ENCODE results near the gene DUSP1.

Gene DUSP1

GRCh38 chr5:172743112-172743959, 27.7 kb downstream of the DUSP1 start:
- DNase-seq (ENCODE audit: low read depth) = no peak

- DNase-seq (ENCODE audit: low read depth) = no peak
These were observed 29.8 kb downstream of the DUSP1 start for GRCh38 chr5:172741206-172741582.

GRCh38 chr5:172740428-172741205, 30.4 kb downstream of the DUSP1 start:
- no peak for DNase-seq (ENCODE audit: low read depth)

- no peak for DNase-seq (ENCODE audit: low read depth)
These were observed 31.6 kb downstream of the DUSP1 start for GRCh38 chr5:172739375-172739774.

- DNase-seq (ENCODE audit: low read depth) = no peak
These were observed 34.4 kb downstream of the DUSP1 start for GRCh38 chr5:172736508-172737135.

GRCh38 chr5:172735141-172735831, 35.7 kb downstream of the DUSP1 start:
- no peak for DNase-seq (ENCODE audit: low read depth)

GRCh38 chr5:172733974-172734346, 37.0 kb downstream of the DUSP1 start:
- DNase-seq (ENCODE audit: low read depth) = no peak

GRCh38 chr5:172733131-172733973, 37.6 kb downstream of the DUSP1 start:
- DNase-seq (ENCODE audit: low read depth) = no peak

- DNase-seq (ENCODE audit: low read depth) = no peak
These were observed 38.7 kb downstream of the DUSP1 start for GRCh38 chr5:172732201-172732865.

GRCh38 chr5:172731680-172732074, 39.3 kb downstream of the DUSP1 start:
- no peak for DNase-seq (ENCODE audit: low read depth)

GRCh38 chr5:172730981-172731679, 39.9 kb downstream of the DUSP1 start:
- DNase-seq (ENCODE audit: low read depth) = no peak

GRCh38 chr5:172730222-172730621, 40.8 kb downstream of the DUSP1 start:
- DNase-seq (ENCODE audit: low read depth) = no peak

- no peak for DNase-seq (ENCODE audit: low read depth)
These were observed 41.4 kb downstream of the DUSP1 start for GRCh38 chr5:172729588-172729987.

GRCh38 chr5:172728481-172729241, 42.3 kb downstream of the DUSP1 start:
- DNase-seq (ENCODE audit: low read depth) = no peak

GRCh38 chr5:172727551-172727950, 43.4 kb downstream of the DUSP1 start:
- no peak for DNase-seq (ENCODE audit: low read depth)

- no peak for DNase-seq (ENCODE audit: low read depth)
These were observed 44.0 kb downstream of the DUSP1 start for GRCh38 chr5:172726966-172727365.

GRCh38 chr5:172725785-172726184, 45.2 kb downstream of the DUSP1 start:
- no peak for DNase-seq (ENCODE audit: low read depth)

GRCh38 chr5:172725273-172725672, 45.7 kb downstream of the DUSP1 start:
- no peak for DNase-seq (ENCODE audit: low read depth)

Measured in T-helper 22 cell (primary cell).